Hepatocyte (in vitro differentiated cells): ENCODE measurements around the gene TGFBI. TPM values are rescaled to one million over a fixed set of nuclear protein-coding genes. Genes with fewer than 3 reads are reported as not detected.
"Not testable (repeated sequence)": the region's sequence is repeated elsewhere in the genome, so short reads cannot be mapped to it uniquely, and the experiment has no call there.

Experiments
- DNase-seq: peaks from one replicate; pipeline ENCODE4 v3.0.0-alpha.2; 2016; ENCODE audit warnings: low spot score
- H2AFZ ChIP-seq: fragments of 200-600 bp; sonication (generic); 2 replicates; pipeline ENCODE4 v1.6.0; 2016; ENCODE audit warnings: antibody characterized with exemption, mild to moderate bottlenecking
- H3K27ac ChIP-seq: fragments of 200-600 bp; sonication (generic); 2 replicates; pipeline ENCODE4 v1.5.1; 2016; ENCODE audit warnings: mild to moderate bottlenecking
- H3K27me3 ChIP-seq: fragments of 200-600 bp; sonication (generic); 2 replicates; pipeline ENCODE4 v1.6.1; 2016
- H3K36me3 ChIP-seq: fragments of 200-600 bp; sonication (generic); replicated peaks from 2 replicates; pipeline ENCODE4 v1.5.1; 2016; ENCODE audit warnings: low read depth; ENCODE audit not compliant: insufficient read depth
- H3K4me1 ChIP-seq: fragments of 200-600 bp; sonication (generic); 2 replicates; pipeline ENCODE4 v1.5.1; 2016; ENCODE audit warnings: mild to moderate bottlenecking, moderate library complexity; ENCODE audit not compliant: insufficient read depth
- H3K4me2 ChIP-seq: fragments of 200-600 bp; sonication (generic); 2 replicates; pipeline ENCODE4 v1.6.0; 2016
- H3K4me3 ChIP-seq: fragments of 200-600 bp; sonication (generic); 2 replicates; pipeline ENCODE4 v1.5.1; 2016; ENCODE audit warnings: mild to moderate bottlenecking
- H3K79me2 ChIP-seq: fragments of 200-600 bp; sonication (generic); 2 replicates; pipeline ENCODE4 v1.6.0; 2017; ENCODE audit warnings: mild to moderate bottlenecking
- H3K9me2 ChIP-seq: fragments of 200-600 bp; sonication (generic); replicated peaks from 2 replicates; pipeline ENCODE4 v1.6.0; 2017; ENCODE audit warnings: mild to moderate bottlenecking; ENCODE audit not compliant: insufficient read depth
- H3K9me3 ChIP-seq: fragments of 200-600 bp; sonication (generic); 2 replicates; pipeline ENCODE4 v1.5.1; 2016; ENCODE audit warnings: low read depth, mild to moderate bottlenecking
- H4K20me1 ChIP-seq: fragments of 200-600 bp; sonication (generic); 2 replicates; pipeline ENCODE4 v1.6.0; 2016; ENCODE audit warnings: mild to moderate bottlenecking; ENCODE audit not compliant: insufficient read depth, poor library complexity, severe bottlenecking
- CTCF ChIP-seq: fragments of 200-600 bp; sonication (generic); IDR thresholded peaks from 2 replicates; pipeline ENCODE4 v1.5.1; 2016; ENCODE audit warnings: antibody characterized with exemption, mild to moderate bottlenecking; ENCODE audit not compliant: poor library complexity
- EZH2 ChIP-seq: fragments of 200-600 bp; sonication (generic); IDR thresholded peaks from 2 replicates; pipeline ENCODE4 v1.6.1; 2016; ENCODE audit warnings: antibody characterized with exemption, mild to moderate bottlenecking, borderline replicate concordance
- EZH2phosphoT487 ChIP-seq: fragments of 200-600 bp; sonication (generic); IDR thresholded peaks from one replicate; pipeline ENCODE4 v1.6.1; 2018; ENCODE audit warnings: antibody characterized with exemption, mild to moderate bottlenecking, low read depth, moderate library complexity; ENCODE audit not compliant: unreplicated experiment, severe bottlenecking
- WGBS: methylation state at CpG from one replicate; pipeline ENCODE4 v1.1.6; 2016; ENCODE audit warnings: low lambda C conversion rate; ENCODE audit errors: missing lambda C conversion rate; 5-methylcytosine and 5-hydroxymethylcytosine counted together
- polyA plus RNA-seq: library from polyadenylated mRNA; unstranded; fragments of >200 nt; fragmentation: Nextera tagmentation; extraction: Ambion mirVana; gene quantifications from 2 replicates; pipeline ENCODE4 v1.2.1, GENCODE V29; 2016
- total RNA-seq: library from RNA; depleted of rRNA; stranded (reverse); fragments of >200 nt; gene quantifications from 2 replicates; pipeline ENCODE4 v1.2.3, GENCODE V29; 2014

The TGFBI gene
- total and polyA plus RNA-seq, 2 experiments from 2014 or later: 396 to 401 TPM

DNA sequence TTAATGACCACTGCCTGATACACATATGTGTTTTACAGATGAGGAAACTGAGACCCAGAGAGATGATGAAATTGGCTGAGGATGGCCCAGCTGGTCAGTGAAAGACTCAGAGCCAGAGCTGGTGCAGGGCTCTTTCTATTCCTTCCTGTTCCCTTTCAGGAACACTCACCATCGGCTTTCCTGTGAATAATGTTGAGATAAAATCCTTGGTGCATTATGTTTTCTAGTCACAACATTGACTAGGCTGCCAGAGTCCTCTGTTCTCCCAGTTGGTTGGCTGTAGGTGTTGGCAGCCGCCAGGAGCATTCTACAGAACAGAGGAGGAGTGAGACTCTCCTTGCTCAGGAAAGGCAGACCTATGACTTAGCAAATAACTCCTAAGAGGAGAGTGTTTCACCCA is 14.8 kb downstream of the TGFBI start:
- TF ChIP-seq EZH2phosphoT487: no peak
- TF ChIP-seq EZH2: no peak
- TF ChIP-seq CTCF: no peak
- no peak overlapping the region for H3K4me2 ChIP-seq

DNA sequence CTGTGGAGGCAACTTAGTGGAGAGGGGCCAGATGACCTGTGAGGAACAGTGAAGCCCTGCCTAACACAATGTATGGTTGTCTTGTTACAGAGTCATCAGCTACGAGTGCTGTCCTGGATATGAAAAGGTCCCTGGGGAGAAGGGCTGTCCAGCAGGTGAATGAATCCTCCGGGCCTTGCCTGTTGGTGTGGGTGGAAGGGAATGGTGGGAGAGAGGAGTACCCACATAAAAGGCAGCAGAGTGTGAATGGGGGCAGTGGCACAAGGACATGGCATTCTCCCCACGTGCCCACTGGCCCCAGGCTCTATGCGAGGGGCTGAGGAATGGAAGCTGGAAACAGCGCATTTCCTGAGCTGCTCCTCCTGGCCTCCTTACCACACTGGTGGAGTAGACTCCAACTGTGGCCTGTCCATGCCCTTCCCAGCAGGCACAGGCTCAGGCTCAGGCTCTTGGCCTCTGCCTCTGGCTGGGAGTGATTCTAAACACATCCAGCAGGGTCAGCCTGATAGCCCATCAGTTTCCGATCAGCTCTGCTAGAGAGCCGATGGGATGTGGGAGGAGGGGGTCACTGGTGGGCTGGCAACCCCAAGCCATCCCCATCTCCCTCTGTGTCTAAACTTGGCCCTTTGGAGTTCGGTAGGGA is 15.3 kb downstream of the TGFBI start:
- H3K4me2 ChIP-seq: no peak overlapping the region
- no peaks in the 10 kb centered on the region for H3K36me3 ChIP-seq
- H2AFZ ChIP-seq: no peak overlapping the region
- no peaks in the 10 kb centered on the region for H3K9me2 ChIP-seq
- 90% methylated on average over 8 of the region's 8 CpGs for WGBS
- no peaks in the 10 kb centered on the region for H3K27me3 ChIP-seq
- no peak overlapping the region for H3K4me3 ChIP-seq
- no peaks in the 10 kb centered on the region for H3K79me2 ChIP-seq
- no peak overlapping the region for H3K27ac ChIP-seq
- TF ChIP-seq EZH2: no peak
- TF ChIP-seq EZH2phosphoT487: no peak
- TF ChIP-seq CTCF: no peak
- H3K9me3 ChIP-seq: no peaks in the 10 kb centered on the region
- peaks cover 7% of the 10 kb centered on the region for H3K4me1 ChIP-seq
- no peak for DNase-seq
- H4K20me1 ChIP-seq: no peaks in the 10 kb centered on the region

More for the DNA sequence above, 14.8 kb downstream of the TGFBI start:
- peaks cover 3% of the 10 kb centered on the region for H3K36me3 ChIP-seq
- no peaks in the 10 kb centered on the region for H3K9me2 ChIP-seq
- no peak overlapping the region for H3K27ac ChIP-seq
- H3K4me1 ChIP-seq: peaks cover 7% of the 10 kb centered on the region
- H3K27me3 ChIP-seq: no peaks in the 10 kb centered on the region
- DNase-seq: no peak
- no peak overlapping the region for H2AFZ ChIP-seq
- H3K9me3 ChIP-seq: no peaks in the 10 kb centered on the region
- H3K79me2 ChIP-seq: no peaks in the 10 kb centered on the region
- no peaks in the 10 kb centered on the region for H4K20me1 ChIP-seq
- 88% methylated on average over 2 of the region's 2 CpGs for WGBS
- H3K4me3 ChIP-seq: no peak overlapping the region

GRCh38 chr5:136045026-136045425 is 16.2 kb downstream of the TGFBI start:
- 92% methylated on average over 8 of the region's 8 CpGs for WGBS
- H4K20me1 ChIP-seq: not testable (repeated sequence)

GRCh38 chr5:136046246-136046645 is 17.5 kb downstream of the TGFBI start:
- H3K9me3 ChIP-seq: no peaks in the 10 kb centered on the region
- H2AFZ ChIP-seq: no peak overlapping the region
- 93% methylated on average over 12 of the region's 12 CpGs for WGBS
- TF ChIP-seq EZH2 (no peak), EZH2phosphoT487 (no peak), CTCF (no peak)
- H3K4me2 ChIP-seq: no peak overlapping the region
- no peak overlapping the region for H3K4me3 ChIP-seq
- H4K20me1 ChIP-seq: no peaks in the 10 kb centered on the region
- H3K79me2 ChIP-seq: no peaks in the 10 kb centered on the region
- no peak for DNase-seq
- H3K9me2 ChIP-seq: no peaks in the 10 kb centered on the region
- peaks cover 7% of the 10 kb centered on the region for H3K4me1 ChIP-seq
- no peak overlapping the region for H3K27ac ChIP-seq
- H3K36me3 ChIP-seq: no peaks in the 10 kb centered on the region
- no peaks in the 10 kb centered on the region for H3K27me3 ChIP-seq

More at GRCh38 chr5:136045026-136045425, 16.2 kb downstream of the TGFBI start:
- not testable (repeated sequence) for H2AFZ ChIP-seq, H3K4me2 ChIP-seq, H3K4me3 ChIP-seq, H3K27ac ChIP-seq, H3K9me3 ChIP-seq, DNase-seq, H3K27me3 ChIP-seq, H3K36me3 ChIP-seq, H3K4me1 ChIP-seq, H3K9me2 ChIP-seq, H3K79me2 ChIP-seq
